ENCODE measurements around the gene KIRREL2.

GRCh38 chr19:35847911-35848310 is 8.8 kb upstream of the KIRREL2 start:
- TF ChIP-seq CTCF (conservative IDR thresholded peaks at IDR 0.05; ENCODE audit: low read depth in 2 of 2): no peak
- no peak for TF ChIP-seq REST (IDR thresholded peaks at IDR 0.05; ENCODE audit: unreplicated experiment)
- no peak for TF ChIP-seq POLR2AphosphoS5 (IDR thresholded peaks at IDR 0.05; ENCODE audit: low read depth)
- no peak for TF ChIP-seq EZH2phosphoT487 (IDR thresholded peaks at IDR 0.05; ENCODE audit: unreplicated experiment)
- TF ChIP-seq ETS1 (IDR thresholded peaks at IDR 0.05): no peak
- TF ChIP-seq NANOG (IDR thresholded peaks at IDR 0.05; ENCODE audit: borderline replicate concordance): no peak
- TF ChIP-seq EZH2 (IDR thresholded peaks at IDR 0.05; ENCODE audit: low read depth, unreplicated experiment): no peak
- TF ChIP-seq ZNF462 (CRISPR knock-in tag; IDR thresholded peaks at IDR 0.05): no peak
- TF ChIP-seq CREB1 (CRISPR knock-in tag; IDR thresholded peaks at IDR 0.05; ENCODE audit: low read depth): no peak
- no peak for TF ChIP-seq ZNF331 (CRISPR knock-in tag; IDR thresholded peaks at IDR 0.05; ENCODE audit: low read depth)
- no peak for TF ChIP-seq JUNB (IDR thresholded peaks at IDR 0.05; ENCODE audit: unreplicated experiment)
